Measurements from ENCODE around the gene ESPL1.

The ESPL1 gene

DNA sequence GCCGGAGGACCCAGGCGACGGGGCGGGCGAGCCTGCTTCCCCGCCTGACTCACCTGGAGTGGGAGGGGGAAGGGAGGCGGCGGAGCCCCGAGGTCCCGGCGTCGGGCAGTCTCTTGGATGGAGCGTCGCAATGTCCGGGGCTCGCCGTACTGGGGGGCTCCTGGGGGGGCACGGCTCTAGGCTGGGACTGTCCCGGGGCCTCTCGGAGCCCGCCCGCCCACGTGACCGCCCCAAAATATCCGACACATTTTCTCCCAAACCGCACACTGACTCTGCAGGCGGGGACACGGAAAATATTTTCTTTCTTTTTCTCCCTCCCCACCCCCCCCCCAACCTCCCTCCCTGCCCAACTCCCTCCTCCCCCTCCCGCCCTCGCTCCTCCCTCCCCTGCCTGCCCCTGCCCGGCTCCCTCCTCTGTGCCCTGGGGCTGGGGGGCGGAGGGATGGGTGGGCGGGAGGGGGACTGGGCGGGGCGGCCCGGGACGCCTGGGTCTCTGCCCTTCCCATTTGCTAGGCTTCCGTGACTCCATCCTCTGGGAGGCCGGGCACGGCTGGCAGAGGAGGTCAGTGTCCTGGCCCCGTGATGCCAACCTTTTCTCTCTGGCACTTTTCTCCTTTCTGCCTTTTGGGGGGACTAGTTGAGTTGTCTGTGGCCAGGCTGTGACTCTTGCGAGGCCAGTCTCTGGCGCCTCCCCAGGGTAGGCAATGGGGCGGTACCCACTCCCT lies 36.0 kb upstream of the ESPL1 start, which contains the start of gene RARG:
TSS of gene RARG (minus strand) at position 289 of the 725 bp plus-strand sequence. CDS start 4,664 bp downstream, outside the sequence.
- Histone ChIP-seq H3F3A (ENCODE audit: insufficient read depth) (no peaks in the 10 kb centered on the region), H3K27me3 (ENCODE audit: low read length) (peaks cover 3% of the 10 kb centered on the region; the same call in 1 of the 2 replicates), H3K4me3 (ENCODE audit: insufficient read depth, low read length, poor library complexity, severe bottlenecking) (peak within 1 kb of the TSS; percentile 42), H3K79me2 (ENCODE audit: insufficient read depth, low read length) (no peaks in the 10 kb centered on the region), H3K4me2 (ENCODE audit: low read depth, low read length, poor library complexity, severe bottlenecking) (peak within 1 kb of the TSS; percentile 65), H2AFZ (ENCODE audit: low read depth, low read length, severe bottlenecking) (peak within 1 kb of the TSS; percentile 44), H3K9me2 (replicated peaks; ENCODE audit: insufficient read depth, low read length) (no peaks in the 10 kb centered on the region), H3K27ac (ENCODE audit: low read depth, low read length) (no peak within 1 kb of the TSS), H3K9me3 (ENCODE audit: insufficient read depth, low read length) (no peaks in the 10 kb centered on the region), H3K36me3 (ENCODE audit: low read length) (no peaks in the 10 kb centered on the region), H4K20me1 (ENCODE audit: low read depth, low read length) (no peaks in the 10 kb centered on the region), H3K9ac (ENCODE audit: low read length) (peak within 1 kb of the TSS; percentile 32; the same call in 1 of the 2 replicates)
- TF ChIP-seq EZH2phosphoT487 (conservative IDR thresholded peaks at IDR 0.05; ENCODE audit: low read length), result no peak

DNA sequence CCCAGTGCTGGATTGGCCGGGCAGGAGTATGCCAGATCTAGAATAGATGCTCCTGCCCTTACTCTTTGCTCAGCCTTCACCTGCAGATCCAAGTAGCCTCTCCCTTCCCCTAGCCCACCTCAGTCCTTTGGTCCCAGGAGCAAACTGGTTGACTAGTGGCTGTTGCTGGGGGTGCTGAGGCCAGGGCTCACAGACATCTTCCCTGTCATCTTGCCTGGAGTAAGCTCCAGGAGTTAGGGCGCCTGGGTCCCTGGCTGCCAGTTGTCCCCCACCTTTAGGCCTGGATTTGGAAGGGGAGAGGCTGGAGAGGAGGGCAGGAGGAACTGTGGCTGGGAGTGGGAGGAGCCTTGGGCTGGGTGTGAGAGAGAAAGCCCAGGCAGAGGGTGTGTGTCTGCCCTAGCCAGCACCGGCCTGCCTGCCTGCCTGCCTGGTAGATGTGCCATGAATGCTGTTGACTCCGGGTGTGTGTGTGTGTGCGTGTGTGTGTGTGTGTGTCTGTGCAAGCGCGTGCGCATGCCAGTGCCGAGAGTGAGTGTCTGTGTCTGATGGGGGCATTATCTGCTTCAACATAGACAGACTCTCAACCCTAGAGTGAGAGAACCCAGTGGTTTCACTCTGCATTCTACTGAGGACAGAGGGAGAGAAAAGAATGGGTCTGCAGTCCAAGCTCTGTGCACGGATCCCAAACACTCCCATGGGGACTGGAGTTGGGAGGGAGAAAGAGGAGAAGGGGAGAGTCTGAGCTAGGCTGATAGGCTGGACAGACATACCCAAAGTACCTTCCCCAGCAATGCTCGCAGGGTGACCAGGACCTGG lies 35.2 kb upstream of the ESPL1 start:
- Histone ChIP-seq H3K79me2 (ENCODE audit: insufficient read depth, low read length) (no peaks in the 10 kb centered on the region), H3K36me3 (ENCODE audit: low read length) (no peaks in the 10 kb centered on the region), H3K9me2 (replicated peaks; ENCODE audit: insufficient read depth, low read length) (no peaks in the 10 kb centered on the region), H3K9ac (ENCODE audit: low read length) (peak overlapping the region; percentile 32; the same call in 1 of the 2 replicates), H2AFZ (ENCODE audit: low read depth, low read length, severe bottlenecking) (peak overlapping the region; percentile 44), H3K4me2 (ENCODE audit: low read depth, low read length, poor library complexity, severe bottlenecking) (peak overlapping the region; percentile 65), H3K4me3 (ENCODE audit: insufficient read depth, low read length, poor library complexity, severe bottlenecking) (peak overlapping the region; percentile 42), H4K20me1 (ENCODE audit: low read depth, low read length) (no peaks in the 10 kb centered on the region), H3K9me3 (ENCODE audit: insufficient read depth, low read length) (no peaks in the 10 kb centered on the region), H3K27me3 (ENCODE audit: low read length) (peaks cover 3% of the 10 kb centered on the region; the same call in 1 of the 2 replicates), H3K27ac (ENCODE audit: low read depth, low read length) (no peak overlapping the region), H3F3A (ENCODE audit: insufficient read depth) (no peaks in the 10 kb centered on the region)
- TF ChIP-seq, protein P1, sequence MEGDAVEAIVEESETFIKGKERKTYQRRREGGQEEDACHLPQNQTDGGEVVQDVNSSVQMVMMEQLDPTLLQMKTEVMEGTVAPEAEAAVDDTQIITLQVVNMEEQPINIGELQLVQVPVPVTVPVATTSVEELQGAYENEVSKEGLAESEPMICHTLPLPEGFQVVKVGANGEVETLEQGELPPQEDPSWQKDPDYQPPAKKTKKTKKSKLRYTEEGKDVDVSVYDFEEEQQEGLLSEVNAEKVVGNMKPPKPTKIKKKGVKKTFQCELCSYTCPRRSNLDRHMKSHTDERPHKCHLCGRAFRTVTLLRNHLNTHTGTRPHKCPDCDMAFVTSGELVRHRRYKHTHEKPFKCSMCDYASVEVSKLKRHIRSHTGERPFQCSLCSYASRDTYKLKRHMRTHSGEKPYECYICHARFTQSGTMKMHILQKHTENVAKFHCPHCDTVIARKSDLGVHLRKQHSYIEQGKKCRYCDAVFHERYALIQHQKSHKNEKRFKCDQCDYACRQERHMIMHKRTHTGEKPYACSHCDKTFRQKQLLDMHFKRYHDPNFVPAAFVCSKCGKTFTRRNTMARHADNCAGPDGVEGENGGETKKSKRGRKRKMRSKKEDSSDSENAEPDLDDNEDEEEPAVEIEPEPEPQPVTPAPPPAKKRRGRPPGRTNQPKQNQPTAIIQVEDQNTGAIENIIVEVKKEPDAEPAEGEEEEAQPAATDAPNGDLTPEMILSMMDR (IDR thresholded peaks at IDR 0.05; ENCODE audit: insufficient read depth, low read length, poor library complexity, severe bottlenecking), result no peak
- no peak for TF ChIP-seq EZH2phosphoT487 (conservative IDR thresholded peaks at IDR 0.05; ENCODE audit: low read length)

DNA sequence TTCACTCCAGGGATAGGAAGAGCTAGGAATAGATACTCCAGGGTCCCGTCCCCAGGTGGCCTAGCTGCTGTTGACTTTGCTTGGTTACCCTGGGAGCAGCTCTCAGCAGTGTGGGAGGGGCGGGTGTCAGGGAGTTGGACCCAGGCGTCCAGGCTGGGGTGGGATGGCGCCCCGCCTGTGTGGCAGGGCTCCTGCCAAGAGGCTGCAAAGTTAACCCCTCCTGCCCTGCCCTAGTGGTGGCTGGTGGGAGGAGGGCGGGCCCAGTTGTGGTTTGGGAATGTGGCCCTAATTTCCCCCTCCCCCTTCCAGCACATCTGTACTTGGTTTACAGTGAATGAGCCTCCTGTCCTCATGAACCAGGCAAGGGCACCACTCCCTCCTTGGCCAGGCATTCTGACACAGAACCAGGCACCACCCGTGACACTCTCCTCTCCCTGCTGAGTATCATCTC lies 34.4 kb upstream of the ESPL1 start:
- H3K79me2 ChIP-seq (ENCODE audit: insufficient read depth, low read length), result no peaks in the 10 kb centered on the region
- no peaks in the 10 kb centered on the region for H4K20me1 ChIP-seq (ENCODE audit: low read depth, low read length)
- H3K4me2 ChIP-seq (ENCODE audit: low read depth, low read length, poor library complexity, severe bottlenecking), result no peak overlapping the region
- H3K27me3 ChIP-seq (ENCODE audit: low read length), result peaks cover 3% of the 10 kb centered on the region; the same call in 1 of the 2 replicates
- H3K4me3 ChIP-seq (ENCODE audit: insufficient read depth, low read length, poor library complexity, severe bottlenecking), result no peak overlapping the region
- H3K9me2 ChIP-seq (replicated peaks; ENCODE audit: insufficient read depth, low read length), result no peaks in the 10 kb centered on the region
- no peak overlapping the region for H2AFZ ChIP-seq (ENCODE audit: low read depth, low read length, severe bottlenecking)
- TF ChIP-seq EZH2phosphoT487 (conservative IDR thresholded peaks at IDR 0.05; ENCODE audit: low read length), result no peak
- TF ChIP-seq, protein P1 (IDR thresholded peaks at IDR 0.05; ENCODE audit: insufficient read depth, low read length, poor library complexity, severe bottlenecking), result no peak
- H3F3A ChIP-seq (ENCODE audit: insufficient read depth), result no peaks in the 10 kb centered on the region
- H3K9me3 ChIP-seq (ENCODE audit: insufficient read depth, low read length), result no peaks in the 10 kb centered on the region
- H3K9ac ChIP-seq (ENCODE audit: low read length), result no peak overlapping the region
- H3K36me3 ChIP-seq (ENCODE audit: low read length), result no peaks in the 10 kb centered on the region
- H3K27ac ChIP-seq (ENCODE audit: low read depth, low read length), result no peak overlapping the region
